ENCODE data around the gene PSMA6.

DNA sequence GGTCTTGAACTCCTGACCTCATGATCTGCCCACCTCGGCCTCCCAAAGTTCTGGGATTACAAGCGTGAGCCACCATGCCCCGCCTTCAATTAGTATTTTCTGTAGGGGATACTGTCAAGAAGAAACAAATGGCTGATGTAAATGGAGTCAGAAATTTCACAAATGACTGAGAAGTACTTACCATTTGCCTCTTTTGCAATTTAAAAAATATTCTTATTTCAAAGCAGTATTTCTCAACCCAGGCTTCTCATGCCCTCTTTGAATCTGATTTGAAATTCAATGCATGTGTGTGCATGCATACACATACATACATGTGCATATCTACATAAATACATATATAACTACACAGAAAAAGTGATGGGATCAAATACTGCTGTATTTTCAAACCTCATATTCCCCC lies 4.4 kb downstream of the PSMA6 start:
- no peak for TF ChIP-seq POLR2A (IDR thresholded peaks at IDR 0.05; ENCODE audit: low read depth, low read length)
- no peak for TF ChIP-seq TAF1 (IDR thresholded peaks at IDR 0.05; ENCODE audit: low read depth, low read length)
- TF ChIP-seq POLR2AphosphoS5 (IDR thresholded peaks at IDR 0.05; ENCODE audit: low read depth, low read length), result no peak
